ENCODE data around the gene KCTD1. TPM values are rescaled to one million over a fixed set of nuclear protein-coding genes. Genes with fewer than 3 reads are reported as not detected.

The KCTD1 gene
- polyA plus RNA-seq, 1 of the 3 experiments (the other 2 are of a cell fraction): 12.8 TPM

DNA sequence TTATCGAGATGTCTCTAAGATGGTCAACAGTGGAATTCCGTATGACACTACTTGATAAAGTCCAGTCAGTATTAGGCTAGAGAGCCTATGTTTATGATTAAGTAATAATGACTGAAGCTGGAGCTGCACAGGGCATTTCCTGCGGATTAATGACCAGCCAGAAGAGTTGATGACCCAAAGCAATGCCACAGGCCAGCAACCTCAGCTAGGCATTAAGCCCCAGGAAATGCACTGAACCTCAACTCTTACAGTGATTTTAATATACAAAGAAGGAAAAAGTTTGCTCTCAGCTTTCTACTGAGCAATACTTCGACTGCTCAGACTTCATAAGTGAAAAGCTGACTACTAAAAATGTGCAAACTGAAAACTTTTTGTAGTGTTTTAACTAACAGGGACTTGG lies 3.9 kb downstream of the KCTD1 start:
- H3K4me3 ChIP-seq (ENCODE audit: low read depth in 2 of 2, low read length in 1 of 2): no peak overlapping the region; a peak in 1 of 4 replicates
- peaks cover 17 to 41% of the 10 kb centered on the region in 2 experiments; a peak in 3 of 4 replicates for H3K4me1 ChIP-seq (ENCODE audit: control insufficient read depth in 1 of 2, insufficient read depth in 2 of 2, low read depth in 1 of 2, low read length in 1 of 2)
- H3K9ac ChIP-seq: no peak overlapping the region
- no peaks in the 10 kb centered on the region for H3K9me3 ChIP-seq
- H2AFZ ChIP-seq (ENCODE audit: low read depth): no peak overlapping the region
- no peaks in the 10 kb centered on the region; the same call in 1 of the 2 replicates for H4K20me1 ChIP-seq (ENCODE audit: insufficient read depth)
- H3K79me2 ChIP-seq (ENCODE audit: insufficient read depth): peaks cover 65% of the 10 kb centered on the region
- no peaks in the 10 kb centered on the region for H3K27me3 ChIP-seq (ENCODE audit: insufficient read depth)
- no peaks in the 10 kb centered on the region for H3K9me2 ChIP-seq
- DNase-seq: no peak
- no peak for TF ChIP-seq ELF1 (IDR thresholded peaks at IDR 0.05)
- TF ChIP-seq YY1 (IDR thresholded peaks at IDR 0.05; ENCODE audit: low read depth): no peak
- TF ChIP-seq GABPA (IDR thresholded peaks at IDR 0.05; ENCODE audit: low read depth): no peak
- no peak for TF ChIP-seq NRF1 (IDR thresholded peaks at IDR 0.05; ENCODE audit: low read depth, low read length)
- ChIA-PET CTCF (interaction anchor here (0.9 to 1.8 kb wide), 2 partner anchors 139 to 161 kb away, joined by 3 to 5 read pairs; no protein-coding TSS in a partner anchor), POLR2A (no interaction called here)
- H3K27ac ChIP-seq (ENCODE audit: low read depth in 2 of 2, low read length in 1 of 2): no peak overlapping the region
- H3K4me2 ChIP-seq: peak overlapping the region; percentile 71
- peaks cover 2 to 3% of the 10 kb centered on the region in 2 experiments for H3K36me3 ChIP-seq (replicated peaks in 1 of 2; ENCODE audit: control insufficient read depth in 1 of 2, insufficient read depth in 2 of 2, low read length in 1 of 2)
- WGBS (ENCODE audit: low lambda C conversion rate): 44% methylated on average over 4 of the region's 4 CpGs
- H3F3A ChIP-seq (replicated peaks; ENCODE audit: insufficient read depth): peaks cover 6% of the 10 kb centered on the region

DNA sequence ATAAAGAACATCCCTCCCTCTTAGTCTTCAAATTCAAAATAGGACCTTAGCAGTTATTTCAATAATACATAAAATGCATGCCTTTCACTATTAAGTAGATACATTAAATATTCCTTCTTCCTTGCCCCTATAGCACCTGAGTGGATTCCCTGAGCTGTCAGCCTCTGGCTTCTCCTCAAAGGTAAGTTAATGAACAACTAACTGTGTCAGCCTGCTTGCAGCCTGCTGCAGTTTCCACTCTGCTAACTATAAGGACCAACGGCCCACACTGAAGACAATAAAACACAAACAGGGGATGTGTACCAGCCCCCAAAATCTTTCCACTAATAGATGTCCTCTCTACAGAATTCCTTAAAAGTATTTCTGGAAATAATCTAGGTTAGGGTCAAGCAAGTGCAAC lies 5.0 kb downstream of the KCTD1 start:
- no peak overlapping the region for H3K27ac ChIP-seq (ENCODE audit: low read depth in 2 of 2, low read length in 1 of 2)
- TF ChIP-seq, protein P1, sequence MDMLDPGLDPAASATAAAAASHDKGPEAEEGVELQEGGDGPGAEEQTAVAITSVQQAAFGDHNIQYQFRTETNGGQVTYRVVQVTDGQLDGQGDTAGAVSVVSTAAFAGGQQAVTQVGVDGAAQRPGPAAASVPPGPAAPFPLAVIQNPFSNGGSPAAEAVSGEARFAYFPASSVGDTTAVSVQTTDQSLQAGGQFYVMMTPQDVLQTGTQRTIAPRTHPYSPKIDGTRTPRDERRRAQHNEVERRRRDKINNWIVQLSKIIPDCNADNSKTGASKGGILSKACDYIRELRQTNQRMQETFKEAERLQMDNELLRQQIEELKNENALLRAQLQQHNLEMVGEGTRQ (IDR thresholded peaks at IDR 0.05; ENCODE audit: borderline replicate concordance, low read depth, low read length): no peak
- no peak for TF ChIP-seq ELF1 (IDR thresholded peaks at IDR 0.05)
- no peak for TF ChIP-seq FOXJ3 (CRISPR knock-in tag; IDR thresholded peaks at IDR 0.05)
- TF ChIP-seq TAF1 (IDR thresholded peaks at IDR 0.05; ENCODE audit: borderline replicate concordance, low read depth, low read length): no peak
- no peak for TF ChIP-seq RCOR1 (IDR thresholded peaks at IDR 0.05; ENCODE audit: low read length)
- no peak for TF ChIP-seq GATA2 (CRISPR knock-in tag; IDR thresholded peaks at IDR 0.05)
- no peak for TF ChIP-seq POLR2AphosphoS5 (IDR thresholded peaks at IDR 0.05; ENCODE audit: low read depth, low read length)
- TF ChIP-seq FOXM1 (IDR thresholded peaks at IDR 0.05; ENCODE audit: low read depth): no peak
- TF ChIP-seq, protein P2, sequence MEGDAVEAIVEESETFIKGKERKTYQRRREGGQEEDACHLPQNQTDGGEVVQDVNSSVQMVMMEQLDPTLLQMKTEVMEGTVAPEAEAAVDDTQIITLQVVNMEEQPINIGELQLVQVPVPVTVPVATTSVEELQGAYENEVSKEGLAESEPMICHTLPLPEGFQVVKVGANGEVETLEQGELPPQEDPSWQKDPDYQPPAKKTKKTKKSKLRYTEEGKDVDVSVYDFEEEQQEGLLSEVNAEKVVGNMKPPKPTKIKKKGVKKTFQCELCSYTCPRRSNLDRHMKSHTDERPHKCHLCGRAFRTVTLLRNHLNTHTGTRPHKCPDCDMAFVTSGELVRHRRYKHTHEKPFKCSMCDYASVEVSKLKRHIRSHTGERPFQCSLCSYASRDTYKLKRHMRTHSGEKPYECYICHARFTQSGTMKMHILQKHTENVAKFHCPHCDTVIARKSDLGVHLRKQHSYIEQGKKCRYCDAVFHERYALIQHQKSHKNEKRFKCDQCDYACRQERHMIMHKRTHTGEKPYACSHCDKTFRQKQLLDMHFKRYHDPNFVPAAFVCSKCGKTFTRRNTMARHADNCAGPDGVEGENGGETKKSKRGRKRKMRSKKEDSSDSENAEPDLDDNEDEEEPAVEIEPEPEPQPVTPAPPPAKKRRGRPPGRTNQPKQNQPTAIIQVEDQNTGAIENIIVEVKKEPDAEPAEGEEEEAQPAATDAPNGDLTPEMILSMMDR (IDR thresholded peaks at IDR 0.05): no peak
- no peak for TF ChIP-seq RXRA (IDR thresholded peaks at IDR 0.05; ENCODE audit: borderline replicate concordance, low read depth)
- TF ChIP-seq MXI1 (IDR thresholded peaks at IDR 0.05; ENCODE audit: low read depth, low read length): no peak
- TF ChIP-seq EP300 (IDR thresholded peaks at IDR 0.05; ENCODE audit: borderline replicate concordance in 1 of 2, low read depth in 1 of 2, low read length in 1 of 2): no peak
- no peak for TF ChIP-seq NFIC (IDR thresholded peaks at IDR 0.05; ENCODE audit: borderline replicate concordance)
- no peak for TF ChIP-seq SIN3A (IDR thresholded peaks at IDR 0.05; ENCODE audit: borderline replicate concordance, low read depth, low read length)
- no peak for TF ChIP-seq JUND (IDR thresholded peaks at IDR 0.05)
- TF ChIP-seq FOSL2 (IDR thresholded peaks at IDR 0.05; ENCODE audit: borderline replicate concordance, low read depth): no peak
- TF ChIP-seq, protein P3, sequence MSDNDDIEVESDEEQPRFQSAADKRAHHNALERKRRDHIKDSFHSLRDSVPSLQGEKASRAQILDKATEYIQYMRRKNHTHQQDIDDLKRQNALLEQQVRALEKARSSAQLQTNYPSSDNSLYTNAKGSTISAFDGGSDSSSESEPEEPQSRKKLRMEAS (IDR thresholded peaks at IDR 0.05; ENCODE audit: low read depth): no peak
- H3K27me3 ChIP-seq (ENCODE audit: insufficient read depth): no peaks in the 10 kb centered on the region
- peaks cover 17 to 42% of the 10 kb centered on the region in 2 experiments; a peak in 3 of 4 replicates for H3K4me1 ChIP-seq (ENCODE audit: control insufficient read depth in 1 of 2, insufficient read depth in 2 of 2, low read depth in 1 of 2, low read length in 1 of 2)
- H3K79me2 ChIP-seq (ENCODE audit: insufficient read depth): peaks cover 66% of the 10 kb centered on the region
- 50% methylated on average over 1 of the region's 1 CpG for WGBS (ENCODE audit: low lambda C conversion rate)
- ChIA-PET CTCF (interaction anchor here (1.3 to 1.8 kb wide), 2 partner anchors 10 to 160 kb away, joined by 3 to 5 read pairs; no protein-coding TSS in a partner anchor), POLR2A (no interaction called here)
- no peak overlapping the region for H3K9ac ChIP-seq
- no peaks in the 10 kb centered on the region; the same call in 1 of the 2 replicates for H4K20me1 ChIP-seq (ENCODE audit: insufficient read depth)
- H3K4me3 ChIP-seq (ENCODE audit: low read depth in 2 of 2, low read length in 1 of 2): no peak overlapping the region
- no peak overlapping the region for H2AFZ ChIP-seq (ENCODE audit: low read depth)
- H3K9me2 ChIP-seq: no peaks in the 10 kb centered on the region
- peak overlapping the region; percentile 71; the same call in 1 of the 2 replicates for H3K4me2 ChIP-seq
- peaks cover 6% of the 10 kb centered on the region for H3F3A ChIP-seq (replicated peaks; ENCODE audit: insufficient read depth)
- H3K9me3 ChIP-seq: no peaks in the 10 kb centered on the region
- DNase-seq: no peak
- peaks cover 3 to 4% of the 10 kb centered on the region in 2 experiments for H3K36me3 ChIP-seq (replicated peaks in 1 of 2; ENCODE audit: control insufficient read depth in 1 of 2, insufficient read depth in 2 of 2, low read length in 1 of 2)
